Astrocyte of the cerebellum (primary cell): ENCODE data around the gene MAPT.
"Not testable (repeated sequence)": the region's sequence is repeated elsewhere in the genome, so short reads cannot be mapped to it uniquely, and the experiment has no call there.

ENCODE experiments used
- DNase-seq: peaks from one replicate; pipeline ENCODE4 v3.0.0-alpha.2; 2011; ENCODE audit warnings: low read depth
- H3K4me3 ChIP-seq: 2 replicates; pipeline ENCODE4 v1.5.1; 2011; ENCODE audit warnings: mild to moderate bottlenecking, low read depth, low read length, moderate library complexity
- in situ Hi-C: cut with HindIII; loops from 2 replicates; pipeline ENCODE4 v1.10.0; 2017; ENCODE audit warnings: low sequenced_read_pairs
- TF ChIP-seq, protein P1 (sequence below): IDR thresholded peaks from 2 replicates; pipeline ENCODE4 v1.5.1; 2012; ENCODE audit warnings: low read length, low read depth, moderate library complexity, mild to moderate bottlenecking; ENCODE audit errors: missing control alignments

The MAPT gene

DNA sequence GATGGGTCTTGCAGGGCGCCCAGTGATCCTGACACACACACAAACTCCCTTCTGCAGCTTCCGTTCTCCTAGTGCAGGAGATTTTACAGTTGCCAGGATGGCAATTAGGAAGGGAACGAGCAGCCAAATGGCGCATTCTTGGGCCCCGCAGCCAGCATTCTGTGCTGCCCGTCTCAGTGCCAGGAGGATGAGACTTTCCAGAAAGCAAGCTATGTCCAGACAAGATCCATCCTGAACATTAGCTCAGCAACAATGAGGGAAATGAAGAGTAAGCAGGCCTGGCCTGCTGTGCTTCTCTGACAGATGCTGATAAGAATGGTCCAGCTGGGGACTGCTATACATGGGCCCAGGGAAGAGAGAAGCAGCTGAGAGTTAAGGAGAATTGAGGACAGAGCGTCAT is 33.2 kb upstream of the MAPT start:
- no peak for DNase-seq
- TF ChIP-seq, protein P1, sequence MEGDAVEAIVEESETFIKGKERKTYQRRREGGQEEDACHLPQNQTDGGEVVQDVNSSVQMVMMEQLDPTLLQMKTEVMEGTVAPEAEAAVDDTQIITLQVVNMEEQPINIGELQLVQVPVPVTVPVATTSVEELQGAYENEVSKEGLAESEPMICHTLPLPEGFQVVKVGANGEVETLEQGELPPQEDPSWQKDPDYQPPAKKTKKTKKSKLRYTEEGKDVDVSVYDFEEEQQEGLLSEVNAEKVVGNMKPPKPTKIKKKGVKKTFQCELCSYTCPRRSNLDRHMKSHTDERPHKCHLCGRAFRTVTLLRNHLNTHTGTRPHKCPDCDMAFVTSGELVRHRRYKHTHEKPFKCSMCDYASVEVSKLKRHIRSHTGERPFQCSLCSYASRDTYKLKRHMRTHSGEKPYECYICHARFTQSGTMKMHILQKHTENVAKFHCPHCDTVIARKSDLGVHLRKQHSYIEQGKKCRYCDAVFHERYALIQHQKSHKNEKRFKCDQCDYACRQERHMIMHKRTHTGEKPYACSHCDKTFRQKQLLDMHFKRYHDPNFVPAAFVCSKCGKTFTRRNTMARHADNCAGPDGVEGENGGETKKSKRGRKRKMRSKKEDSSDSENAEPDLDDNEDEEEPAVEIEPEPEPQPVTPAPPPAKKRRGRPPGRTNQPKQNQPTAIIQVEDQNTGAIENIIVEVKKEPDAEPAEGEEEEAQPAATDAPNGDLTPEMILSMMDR = no peak
- in situ Hi-C loops = loop anchor here (25.0 kb wide), 1 partner anchor 649 kb away; the partner anchor contains the start of gene FMNL1
- H3K4me3 ChIP-seq = no peak overlapping the region

DNA sequence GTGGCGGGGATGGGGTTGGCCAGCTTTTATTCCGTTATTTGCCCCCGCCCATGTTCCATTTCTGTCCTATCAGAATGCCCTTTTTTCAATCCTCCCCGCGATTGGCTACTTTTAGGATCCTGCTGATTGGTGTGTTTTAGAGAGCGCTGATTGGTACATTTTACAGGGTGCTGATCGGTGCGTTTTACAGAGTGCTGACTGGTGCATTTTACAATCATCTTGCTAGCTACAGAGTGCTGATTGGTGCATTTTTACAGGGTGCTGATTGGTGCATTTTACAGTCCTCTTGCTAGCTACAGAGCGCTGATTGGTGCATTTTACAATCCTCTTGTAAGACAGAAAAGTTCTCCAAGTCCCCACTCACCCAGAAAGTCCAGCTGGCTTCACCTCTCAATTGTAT is 32.2 kb upstream of the MAPT start:
- in situ Hi-C loops = loop anchor here (25.0 kb wide), 1 partner anchor 650 kb away; the partner anchor contains the start of gene FMNL1
- DNase-seq, H3K4me3 ChIP-seq: not testable (repeated sequence)

DNA sequence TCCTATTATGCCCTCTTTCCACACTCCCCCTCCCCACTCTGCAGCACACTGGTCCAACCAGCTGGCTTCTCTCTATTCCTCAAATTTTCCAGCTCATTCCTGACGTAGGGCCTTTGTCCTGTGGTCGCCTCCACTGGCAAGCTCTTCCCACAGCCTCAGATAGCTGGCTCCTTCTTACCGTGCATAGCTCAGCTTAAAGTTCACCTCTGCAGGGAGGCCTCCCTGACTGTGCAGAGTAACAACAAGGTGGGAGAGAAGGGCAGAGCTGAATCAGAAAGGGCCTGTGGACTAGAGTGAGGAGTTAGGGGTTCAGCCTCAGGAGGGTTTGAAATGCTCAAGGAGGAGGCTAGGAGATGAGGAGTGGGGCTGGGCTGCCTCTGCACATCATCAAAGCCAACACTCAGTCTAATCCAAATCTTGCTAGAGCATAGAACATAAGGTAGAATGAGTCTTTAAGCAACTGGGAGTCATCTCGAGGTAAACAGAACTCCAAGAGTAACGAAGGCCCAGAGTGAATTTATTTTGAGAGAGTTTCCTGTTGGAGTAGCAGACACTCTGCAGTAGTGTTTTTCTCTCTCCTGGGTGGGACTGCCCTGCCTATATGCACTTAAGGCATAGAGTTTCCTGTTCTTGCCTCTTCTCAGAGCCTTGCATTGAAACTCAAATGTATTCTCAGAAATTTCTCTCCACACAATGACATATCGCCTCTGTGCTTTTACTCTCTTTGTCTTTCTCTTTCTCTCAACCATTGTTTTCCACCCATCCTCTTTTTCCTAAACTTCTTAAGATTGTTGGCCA is 30.3 kb upstream of the MAPT start:
- H3K4me3 ChIP-seq = no peak overlapping the region
- in situ Hi-C loops = loop anchor here (25.0 kb wide), 1 partner anchor 652 kb away; the partner anchor contains the start of gene FMNL1
- no peak for DNase-seq
- TF ChIP-seq, protein P1 = no peak

DNA sequence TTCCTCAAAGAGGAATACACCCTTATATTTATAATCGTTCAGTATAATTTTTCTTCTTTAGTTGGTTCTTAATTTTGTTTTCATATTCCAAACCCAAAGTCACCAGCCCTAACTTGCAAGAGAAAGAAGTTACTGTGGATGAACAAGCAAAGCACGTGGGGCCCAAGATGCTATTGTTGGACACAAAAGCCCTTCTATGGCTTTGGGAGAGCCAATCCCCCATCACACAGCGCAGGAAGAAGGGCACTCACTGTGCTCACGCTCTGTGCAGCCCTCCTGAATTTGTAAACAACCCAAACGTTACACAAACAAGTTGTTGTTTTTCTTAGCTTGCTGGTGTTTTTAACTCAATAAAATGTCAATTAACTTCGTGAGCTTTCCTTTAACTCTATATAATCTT is 27.2 kb upstream of the MAPT start:
- DNase-seq = no peak
- TF ChIP-seq, protein P1 = no peak
- in situ Hi-C loops = loop anchor here (25.0 kb wide), 1 partner anchor 655 kb away; the partner anchor contains the start of gene FMNL1
- H3K4me3 ChIP-seq = no peak overlapping the region

DNA sequence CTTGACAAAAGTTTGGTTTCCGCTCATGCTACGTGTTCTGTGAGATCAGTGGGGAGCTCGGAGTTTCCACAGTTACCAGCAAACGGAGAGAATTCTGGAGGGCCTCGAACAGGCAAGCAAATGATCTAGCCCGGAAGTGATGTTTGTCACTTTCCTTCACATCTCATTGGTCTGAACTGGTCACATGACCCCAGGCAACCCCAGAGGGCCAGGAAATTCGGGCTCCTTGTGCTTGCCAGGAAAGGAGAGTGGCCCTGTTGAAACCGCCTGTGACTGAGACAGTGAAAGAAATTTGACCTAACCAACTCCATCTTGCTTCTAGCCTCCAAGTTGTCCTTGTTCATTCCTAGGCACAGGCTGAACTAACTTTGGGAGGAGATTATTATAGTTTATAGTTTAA is 26.7 kb upstream of the MAPT start:
- DNase-seq = no peak
- H3K4me3 ChIP-seq = no peak overlapping the region
- in situ Hi-C loops = loop anchor here (25.0 kb wide), 1 partner anchor 655 kb away; the partner anchor contains the start of gene FMNL1
- TF ChIP-seq, protein P1 = no peak

DNA sequence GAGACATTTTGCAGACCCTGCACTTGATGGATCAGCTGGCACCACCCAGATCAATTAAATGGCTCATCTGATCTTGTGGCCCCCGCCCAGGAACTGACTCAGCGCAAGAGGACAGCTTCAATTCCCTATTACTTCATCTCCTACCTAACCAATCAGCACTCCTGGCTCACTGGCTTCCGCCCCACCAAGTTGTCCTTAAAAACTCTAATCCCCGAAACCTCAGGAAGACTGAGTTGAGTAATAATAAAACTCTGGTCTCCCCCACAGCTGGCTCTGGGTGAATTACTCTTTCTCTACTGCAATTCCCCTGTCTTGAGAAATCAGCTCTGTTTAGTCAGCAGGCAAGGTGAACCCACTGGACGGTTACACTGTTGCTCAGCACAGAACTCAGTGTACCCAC is 26.1 kb upstream of the MAPT start:
- in situ Hi-C loops = loop anchor here (25.0 kb wide), 1 partner anchor 656 kb away; the partner anchor contains the start of gene FMNL1
- DNase-seq = no peak
- TF ChIP-seq, protein P1 = no peak
- no peak overlapping the region for H3K4me3 ChIP-seq
